Measurements from ENCODE around the gene TNS1.

TNS1 gene

GRCh38 chr2:217951091-217951490, 51.7 kb downstream of the TNS1 start:
- H3K4me3 ChIP-seq (ENCODE audit: low read length), result no peak overlapping the region
- DNase-seq (ENCODE audit: low read depth, low spot score), result no peak

DNA sequence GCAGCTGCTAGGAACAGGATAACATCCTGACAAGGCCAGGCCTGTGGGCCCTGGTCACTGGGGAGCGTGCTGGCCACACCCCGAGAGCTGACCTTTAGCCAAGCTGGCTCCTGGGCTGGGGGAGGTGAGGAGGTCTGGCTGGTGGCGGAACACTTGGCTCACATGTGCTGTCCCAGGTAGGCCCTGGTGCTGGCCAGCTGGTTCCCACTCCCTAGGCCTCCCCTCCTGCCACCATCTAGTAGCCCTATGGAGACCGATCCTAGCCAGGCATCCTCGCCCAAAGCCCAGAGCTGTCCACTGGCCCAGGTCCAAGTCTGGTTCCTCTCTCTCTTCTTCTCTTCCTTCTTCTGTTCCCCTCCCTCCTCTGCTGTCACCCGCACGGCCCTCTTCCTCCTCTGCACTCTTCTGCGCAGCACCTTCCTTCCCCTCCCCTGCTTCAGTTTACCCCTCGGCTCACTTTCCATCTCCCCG, 52.4 kb downstream of the TNS1 start:
- DNase-seq (ENCODE audit: low read depth, low spot score), result no peak
- H3K4me3 ChIP-seq (ENCODE audit: low read length), result no peak overlapping the region

GRCh38 chr2:217949447-217949846, 53.3 kb downstream of the TNS1 start:
- no peak overlapping the region for H3K4me3 ChIP-seq (ENCODE audit: low read length)
- DNase-seq (ENCODE audit: low read depth, low spot score), result no peak

DNA sequence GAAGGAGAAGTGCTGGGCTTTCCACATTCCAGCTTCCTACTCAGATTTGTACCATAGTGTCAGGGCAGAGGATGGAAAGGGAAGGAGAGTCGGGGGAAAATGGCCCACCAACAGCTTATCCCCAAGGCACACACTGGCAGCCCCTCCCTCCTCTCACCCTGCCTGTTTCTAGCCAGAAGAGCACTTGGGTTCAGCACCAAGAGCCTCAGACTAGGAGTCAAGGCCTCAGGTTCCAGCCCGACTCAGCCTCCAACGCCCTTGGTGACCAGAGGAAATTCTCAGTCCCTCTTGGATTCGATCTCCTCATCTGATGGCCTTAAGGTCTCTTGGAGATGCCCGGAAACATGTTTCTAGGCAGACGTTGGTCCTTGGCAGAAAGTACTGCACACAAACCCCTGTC, 53.9 kb downstream of the TNS1 start:
- DNase-seq (ENCODE audit: low read depth, low spot score), result no peak
- H3K4me3 ChIP-seq (ENCODE audit: low read length), result no peak overlapping the region

DNA sequence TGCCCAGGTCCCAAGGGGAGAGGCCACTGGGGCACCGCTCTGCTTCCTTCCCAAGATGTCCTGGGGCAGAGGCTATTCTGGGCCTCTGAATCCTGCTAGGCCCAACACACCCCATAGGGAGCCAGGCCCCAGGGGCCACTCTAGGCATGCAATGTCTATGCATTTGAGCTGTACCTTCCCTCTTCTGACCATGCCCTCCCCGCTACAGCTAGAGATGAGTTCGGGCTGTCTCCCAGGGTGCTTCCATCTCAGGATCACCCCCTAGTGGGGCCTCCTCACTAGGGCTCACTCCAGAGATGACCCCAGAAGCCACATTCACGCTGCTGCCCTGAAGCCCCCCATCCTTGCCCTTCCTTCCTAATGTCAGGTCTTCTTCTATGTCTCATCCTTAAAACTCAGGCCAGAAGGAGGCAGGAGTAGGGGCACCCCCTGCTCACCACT, 54.4 kb downstream of the TNS1 start:
- no peak for DNase-seq (ENCODE audit: low read depth, low spot score)
- H3K4me3 ChIP-seq (ENCODE audit: low read length), result no peak overlapping the region

GRCh38 chr2:217947383-217948350, 55.1 kb downstream of the TNS1 start:
- no peak overlapping the region for H3K4me3 ChIP-seq (ENCODE audit: low read length)
- DNase-seq (ENCODE audit: low read depth, low spot score), result no peak

- no peak for DNase-seq (ENCODE audit: low read depth, low spot score)
Measured at GRCh38 chr2:217946051-217946450, 56.7 kb downstream of the TNS1 start.

DNA sequence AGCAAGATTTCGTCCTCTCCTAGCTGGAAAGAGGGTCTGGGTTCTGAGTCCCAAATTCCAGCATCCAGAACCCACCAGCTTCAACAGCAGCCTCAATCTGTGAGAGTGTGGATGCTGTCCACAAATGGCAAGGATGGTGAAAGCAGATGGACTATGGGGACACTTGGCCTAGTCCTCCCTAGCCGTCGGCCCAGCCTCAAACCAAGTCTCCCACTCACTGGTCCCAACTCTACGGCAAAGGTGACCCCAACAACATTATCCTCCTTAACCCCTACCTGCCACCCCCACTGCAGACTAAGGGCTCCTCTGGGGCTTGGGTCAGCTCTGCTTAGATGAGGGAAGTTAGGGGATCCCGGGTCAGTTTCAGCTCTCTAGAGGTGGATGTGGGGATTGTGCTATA, 57.3 kb downstream of the TNS1 start:
- H3K4me3 ChIP-seq (ENCODE audit: low read length), result no peak overlapping the region
- DNase-seq (ENCODE audit: low read depth, low spot score), result no peak

More at GRCh38 chr2:217946051-217946450, 56.7 kb downstream of the TNS1 start:
- no peak overlapping the region for H3K4me3 ChIP-seq (ENCODE audit: low read length)

DNA sequence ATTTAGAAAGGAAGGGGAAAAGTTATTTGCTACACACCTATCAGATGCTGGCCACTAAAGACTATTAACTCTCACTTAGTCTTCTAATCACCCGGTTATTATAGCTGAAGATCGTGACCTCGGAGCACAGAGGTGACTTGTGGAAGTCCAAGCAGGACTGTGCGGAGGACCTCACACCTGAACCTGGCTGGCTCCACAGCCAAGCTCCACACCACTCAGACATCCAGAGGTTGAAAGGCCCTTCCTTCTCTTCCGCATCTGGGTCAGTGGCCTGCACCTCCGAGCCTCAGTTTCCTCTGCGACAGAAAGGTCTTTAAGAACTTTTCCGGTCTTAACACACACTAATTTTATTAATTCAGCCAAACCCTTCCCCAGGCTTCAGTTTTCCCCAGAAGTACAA, 57.9 kb downstream of the TNS1 start:
- no peak overlapping the region for H3K4me3 ChIP-seq (ENCODE audit: low read length)
- no peak for DNase-seq (ENCODE audit: low read depth, low spot score)

DNA sequence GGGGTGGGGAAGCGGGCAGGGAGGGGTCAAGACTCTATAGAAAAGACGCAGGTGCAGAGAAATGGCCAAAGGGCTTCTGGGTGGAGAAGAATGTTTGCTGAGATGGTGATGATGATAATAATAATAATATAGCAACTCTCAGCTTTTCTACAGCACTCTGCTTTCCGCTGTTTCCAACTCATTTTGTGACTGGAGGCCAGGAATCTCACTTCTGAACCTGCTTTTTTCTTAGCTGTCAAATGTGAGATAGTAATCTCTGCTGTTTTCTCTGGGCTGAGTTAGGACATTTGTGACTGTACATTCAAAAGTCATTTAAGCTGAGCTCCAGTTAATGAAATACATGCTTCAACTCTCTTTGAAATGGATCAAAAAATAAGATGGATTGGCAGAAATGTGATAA, 58.4 kb downstream of the TNS1 start:
- no peak for DNase-seq (ENCODE audit: low read depth, low spot score)
- H3K4me3 ChIP-seq (ENCODE audit: low read length), result no peak overlapping the region

- no peak overlapping the region for H3K4me3 ChIP-seq (ENCODE audit: low read length)
- DNase-seq (ENCODE audit: low read depth, low spot score), result no peak
Measured at GRCh38 chr2:217943446-217944321, 59.1 kb downstream of the TNS1 start.

DNA sequence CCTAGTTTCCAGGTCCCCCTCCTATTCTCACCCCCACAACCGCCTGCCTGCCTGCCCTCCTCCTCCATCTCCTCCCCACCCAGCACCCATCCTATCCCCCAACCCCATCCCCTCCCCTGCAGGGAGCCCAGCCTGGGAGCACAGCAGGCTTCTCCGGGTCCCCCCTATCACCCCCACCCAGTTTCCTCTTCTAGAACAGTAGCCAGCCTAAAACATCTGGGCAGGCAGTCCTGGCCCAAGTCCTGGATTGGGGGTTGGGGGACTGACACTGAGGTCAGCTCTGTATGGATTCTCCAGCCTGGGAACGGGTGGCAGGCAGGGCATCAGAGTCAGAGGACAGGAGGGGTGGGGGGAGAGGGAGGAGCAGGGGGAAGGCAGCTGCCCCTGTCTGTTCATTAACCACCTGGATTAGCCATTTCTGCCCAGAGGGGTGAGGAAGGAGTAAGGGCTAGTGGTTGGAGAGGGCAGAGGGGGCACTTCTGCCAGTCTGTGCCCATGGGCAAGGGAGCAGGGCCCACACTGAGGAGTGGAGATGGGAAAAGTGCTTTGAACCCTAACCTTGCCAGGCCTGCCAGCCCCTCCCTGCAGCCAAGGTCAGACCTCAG, 60.0 kb downstream of the TNS1 start:
- H3K4me3 ChIP-seq (ENCODE audit: low read length), result no peak overlapping the region
- DNase-seq (ENCODE audit: low read depth, low spot score), result no peak

- H3K4me3 ChIP-seq (ENCODE audit: low read length), result no peak overlapping the region
- no peak for DNase-seq (ENCODE audit: low read depth, low spot score)
Measured at GRCh38 chr2:217941886-217942728, 60.7 kb downstream of the TNS1 start.

GRCh38 chr2:217941339-217941738, 61.5 kb downstream of the TNS1 start:
- no peak for DNase-seq (ENCODE audit: low read depth, low spot score)
- H3K4me3 ChIP-seq (ENCODE audit: low read length), result no peak overlapping the region

DNA sequence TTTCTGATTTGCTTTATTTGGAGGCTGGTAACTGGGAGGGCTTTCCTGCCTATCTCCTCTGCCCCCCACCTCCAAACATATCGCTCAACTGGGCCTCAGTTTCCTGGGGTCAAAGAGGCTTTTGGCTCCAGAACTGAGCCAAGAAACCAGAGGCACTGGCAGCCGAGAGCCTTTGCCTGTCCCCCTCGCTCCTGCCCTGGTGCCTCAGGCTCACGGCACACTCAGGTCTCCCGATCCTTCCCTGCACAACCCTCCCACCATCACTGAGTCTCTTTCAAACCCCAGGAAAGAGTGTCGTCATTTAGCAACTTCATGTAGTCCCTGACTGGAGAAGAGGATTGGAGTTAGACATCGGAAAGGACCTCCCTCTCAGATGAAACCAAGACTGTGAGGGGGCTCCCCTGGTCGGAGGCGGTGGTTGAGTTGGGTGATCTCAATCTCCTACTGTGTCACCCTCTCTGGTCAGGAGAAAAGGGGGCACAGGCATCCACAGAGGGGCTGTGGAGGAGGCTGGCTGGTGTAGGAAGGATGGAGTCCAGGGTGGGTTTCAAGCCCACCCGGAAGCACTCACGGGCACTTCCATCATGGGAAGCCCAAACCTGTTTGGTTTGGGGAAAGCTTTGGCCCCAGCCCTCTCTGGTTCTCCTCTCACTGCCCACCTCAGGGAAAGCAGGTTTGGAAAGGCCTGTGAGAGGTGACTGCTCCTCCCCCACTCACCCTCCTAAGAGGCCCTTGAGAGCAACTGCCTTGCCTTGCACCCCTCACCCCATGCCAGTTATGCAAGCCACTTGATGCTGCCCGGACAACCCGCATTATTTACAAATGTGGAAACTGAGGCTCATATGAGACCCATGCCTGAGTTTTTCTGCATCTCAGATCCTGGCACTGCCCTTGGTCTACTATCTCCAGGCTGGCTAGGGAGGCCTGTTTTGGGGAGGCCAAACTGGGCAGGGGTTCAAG, 62.3 kb downstream of the TNS1 start:
- no peak for DNase-seq (ENCODE audit: low read depth, low spot score)
- no peak overlapping the region for H3K4me3 ChIP-seq (ENCODE audit: low read length)

GRCh38 chr2:217939629-217940245, 63.1 kb downstream of the TNS1 start:
- DNase-seq (ENCODE audit: low read depth, low spot score), result no peak
- H3K4me3 ChIP-seq (ENCODE audit: low read length), result no peak overlapping the region

GRCh38 chr2:217939220-217939619, 63.6 kb downstream of the TNS1 start:
- H3K4me3 ChIP-seq (ENCODE audit: low read length), result no peak overlapping the region
- DNase-seq (ENCODE audit: low read depth, low spot score), result no peak
